HG02610 (cell line): ENCODE results near the gene PNPLA4.

Experiments used
- ATAC-seq: cut with Tn5 transposase; IDR thresholded peaks from one replicate; pipeline ENCODE4 v1.9.1; 2021; ENCODE audit warnings: mild to moderate bottlenecking, moderate library complexity; ENCODE audit not compliant: unreplicated experiment

PNPLA4 gene

GRCh38 chrX:7927259-7928167 is at the start of gene PNPLA4:
PNPLA4 (minus strand) TSS chrX:7927413; CDS start chrX:7926119, 1,294 bp downstream.
- peak; percentile 94 for ATAC-seq

DNA sequence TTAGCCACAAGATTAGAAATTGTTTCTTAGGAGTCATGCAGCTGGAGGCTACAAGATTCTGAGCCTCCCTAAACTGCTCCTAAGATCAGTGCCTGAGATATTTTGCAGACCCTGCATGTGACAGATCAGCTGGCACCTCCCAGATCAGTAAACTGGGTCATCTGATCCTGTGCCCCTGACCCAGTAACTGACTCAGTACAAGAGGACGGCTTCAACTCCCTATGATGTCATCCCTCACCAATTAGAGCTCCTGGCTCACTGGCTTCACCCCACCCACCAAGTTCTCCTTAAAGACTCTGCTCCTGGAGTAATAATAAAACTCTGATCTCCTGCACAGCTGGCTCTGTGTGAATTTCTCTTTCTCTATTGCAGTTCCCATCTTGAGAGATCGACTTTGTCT is 45.4 kb upstream of the PNPLA4 start:
- ATAC-seq = no peak

DNA sequence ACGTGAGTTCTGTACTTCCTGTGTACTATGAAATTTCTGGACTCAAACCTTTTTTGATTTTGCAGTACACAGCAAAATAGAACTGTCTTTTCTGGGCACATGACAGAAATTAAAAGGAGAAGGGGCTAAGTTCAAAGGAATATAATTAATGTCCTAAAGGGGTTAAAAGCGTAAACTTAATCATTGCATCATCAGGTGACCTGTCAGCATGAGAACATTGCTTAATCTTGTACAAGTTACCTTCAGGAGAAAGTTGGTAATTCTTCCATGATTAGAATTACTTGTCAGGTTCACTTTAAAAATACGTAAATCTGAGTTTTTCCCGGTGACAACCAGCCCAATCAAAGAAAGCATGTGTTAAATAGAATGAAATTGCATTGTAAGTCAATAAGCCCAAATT is 43.2 kb upstream of the PNPLA4 start:
- ATAC-seq = no peak

GRCh38 chrX:7965436-7965835 is 38.2 kb upstream of the PNPLA4 start:
- no peak for ATAC-seq

DNA sequence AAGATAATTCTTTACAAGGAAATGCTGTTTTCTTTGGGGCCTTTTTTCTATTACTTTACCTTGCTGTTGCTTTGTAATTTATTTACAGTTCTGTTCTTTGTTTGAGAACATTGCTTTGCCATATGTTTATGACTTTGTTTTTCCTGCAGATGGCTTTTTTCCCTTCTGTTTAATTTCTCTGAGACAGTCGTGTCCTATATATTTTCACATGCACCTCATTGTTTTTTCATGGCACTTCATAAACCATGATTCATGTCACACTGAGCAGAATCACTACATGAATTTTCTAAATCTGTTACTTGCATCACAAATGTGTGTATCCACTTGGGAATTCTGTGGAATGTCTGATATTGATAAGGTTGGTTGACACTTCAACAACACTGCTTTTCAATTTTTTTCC is 33.0 kb upstream of the PNPLA4 start:
- ATAC-seq = no peak

- no peak for ATAC-seq
Measured at GRCh38 chrX:7953446-7953845, 26.2 kb upstream of the PNPLA4 start.

- ATAC-seq = peak; percentile 95
Measured at GRCh38 chrX:7950865-7951264, 23.7 kb upstream of the PNPLA4 start.

DNA sequence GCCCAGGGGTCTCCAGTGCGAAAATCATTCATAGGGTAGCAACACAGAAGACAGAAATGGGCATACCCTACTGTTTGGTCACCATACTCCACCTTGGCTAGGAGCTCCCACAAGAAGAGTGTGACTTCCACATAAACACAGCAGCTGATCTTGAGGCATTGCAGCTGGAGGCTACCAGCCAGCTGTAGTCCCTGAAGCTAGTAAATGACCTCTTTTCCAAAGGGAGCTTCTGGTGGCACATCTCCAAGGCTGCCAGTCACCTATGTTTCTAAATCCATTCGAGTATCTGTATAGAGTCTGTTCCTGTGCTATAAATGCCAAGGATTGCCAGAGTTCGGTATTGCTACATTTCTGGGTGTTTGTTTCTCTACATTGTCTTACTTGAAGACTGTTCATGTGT is 21.3 kb upstream of the PNPLA4 start:
- no peak for ATAC-seq

DNA sequence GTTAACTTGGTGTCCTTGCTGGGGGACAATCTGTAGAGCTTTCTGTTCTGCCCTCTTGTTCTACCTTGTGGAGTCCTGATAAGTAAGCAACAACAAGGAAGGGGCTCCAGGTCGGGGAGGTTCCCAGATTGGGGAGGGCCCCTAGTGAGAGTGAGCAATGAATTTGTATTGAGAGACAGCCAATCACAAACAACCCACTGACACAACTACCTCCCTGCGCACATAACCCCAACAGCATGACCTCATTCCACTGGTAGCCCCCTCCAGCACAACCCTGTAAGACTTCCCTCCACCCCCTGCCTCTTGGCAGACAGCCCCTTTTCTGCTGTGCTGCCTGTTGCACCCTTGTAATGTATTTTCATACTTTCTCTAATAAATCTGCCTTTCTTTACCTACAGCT is 19.7 kb upstream of the PNPLA4 start:
- ATAC-seq = no peak

GRCh38 chrX:7943600-7944245 is 16.5 kb upstream of the PNPLA4 start:
- no peak for ATAC-seq

DNA sequence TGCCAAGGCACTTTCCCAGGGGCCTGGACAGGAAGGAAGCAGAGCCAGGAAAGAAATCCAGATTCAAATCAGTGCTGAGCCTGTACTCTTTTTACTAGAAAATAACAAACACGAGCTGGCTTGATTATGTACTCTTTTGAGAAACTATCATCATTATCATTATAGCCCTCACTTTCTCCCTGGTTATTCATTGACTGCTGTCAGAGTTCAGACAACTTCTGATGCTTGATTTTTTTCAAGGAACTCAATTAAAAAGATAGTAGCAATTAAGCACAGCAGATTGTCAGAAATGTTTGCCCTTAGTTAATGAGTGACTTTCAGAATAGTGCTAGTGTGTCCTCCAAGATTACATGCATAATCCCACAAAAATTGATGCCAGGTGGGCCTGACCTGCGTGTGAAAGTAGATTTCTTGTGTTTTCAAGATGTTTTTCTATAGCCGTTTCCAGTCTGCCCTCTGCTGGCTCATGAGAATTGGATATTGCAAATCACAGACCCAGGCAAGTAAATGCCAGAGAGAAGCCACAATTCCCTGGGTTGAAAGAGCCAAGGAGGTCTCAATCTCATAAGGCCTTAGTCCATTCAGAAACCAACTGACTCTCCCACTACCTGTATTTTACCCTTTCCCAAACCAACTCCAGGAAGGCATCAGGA is 14.3 kb upstream of the PNPLA4 start:
- no peak for ATAC-seq

DNA sequence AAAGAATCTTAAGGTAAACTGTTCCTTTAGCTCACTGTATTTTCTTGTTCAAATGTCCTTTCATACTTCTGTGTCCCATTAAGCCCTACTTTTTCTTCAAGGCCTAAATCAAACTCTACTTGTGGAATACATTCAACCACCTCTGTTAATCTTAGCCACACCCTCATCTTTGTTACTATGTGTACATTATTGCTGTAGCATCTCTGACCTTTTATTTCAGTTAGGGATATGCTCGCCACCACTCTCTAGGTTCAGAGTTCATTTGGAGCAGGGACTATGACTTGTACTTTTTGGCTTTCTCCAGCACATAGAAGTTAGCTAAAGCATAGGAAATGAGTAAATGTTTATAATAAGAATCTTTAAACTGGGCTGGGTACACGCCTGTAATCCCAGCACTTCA is 6.8 kb upstream of the PNPLA4 start:
- ATAC-seq = no peak

DNA sequence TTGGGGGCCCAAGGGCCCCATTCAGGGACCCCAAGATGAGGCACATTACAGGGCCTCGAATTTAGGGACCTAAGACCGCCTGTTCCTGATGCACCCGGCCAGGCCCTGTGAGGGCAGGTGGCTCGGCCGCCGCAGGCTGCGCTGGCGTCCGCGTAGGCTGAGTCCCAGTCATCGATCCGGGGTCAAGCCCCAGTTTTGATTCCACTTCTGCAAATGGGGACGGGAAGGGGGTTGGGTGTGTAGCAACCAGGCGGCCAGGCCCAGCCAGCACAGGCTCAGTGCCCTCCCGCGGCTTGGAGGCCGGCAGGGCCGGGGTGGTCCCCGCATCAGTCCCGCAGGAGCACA is 327 bp downstream of the PNPLA4 start:
- ATAC-seq = no peak

- ATAC-seq = no peak
Measured at GRCh38 chrX:7926501-7926900, 712 bp downstream of the PNPLA4 start.

DNA sequence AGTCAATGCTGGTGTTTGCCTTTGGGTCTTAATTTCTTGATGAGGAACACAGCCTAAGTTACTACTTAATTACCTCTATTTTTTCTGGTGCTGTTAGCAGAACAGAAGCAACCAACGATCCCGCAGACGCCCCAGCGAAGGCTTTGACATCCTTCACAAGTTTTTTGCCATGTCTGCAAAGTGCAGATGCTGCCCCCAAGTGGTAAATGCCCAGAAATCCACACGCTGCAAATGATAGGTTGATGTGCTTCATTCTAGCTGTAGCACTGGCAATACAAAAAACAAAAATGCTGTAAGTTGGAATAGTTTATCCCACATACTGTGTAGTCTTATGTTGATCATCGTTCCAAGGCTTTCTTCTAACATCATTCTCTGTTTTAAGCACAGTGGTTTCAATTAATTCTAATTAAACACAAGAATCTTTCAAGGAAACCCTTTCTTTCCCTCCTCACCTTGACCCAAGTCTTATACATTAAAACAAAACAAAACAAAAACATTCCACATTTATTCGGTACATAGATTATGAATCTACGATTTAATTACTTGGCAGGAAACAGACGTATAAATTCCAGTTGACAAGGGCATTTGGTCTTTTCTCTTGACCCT is 1.2 kb downstream of the PNPLA4 start:
- peak; percentile 27 for ATAC-seq

DNA sequence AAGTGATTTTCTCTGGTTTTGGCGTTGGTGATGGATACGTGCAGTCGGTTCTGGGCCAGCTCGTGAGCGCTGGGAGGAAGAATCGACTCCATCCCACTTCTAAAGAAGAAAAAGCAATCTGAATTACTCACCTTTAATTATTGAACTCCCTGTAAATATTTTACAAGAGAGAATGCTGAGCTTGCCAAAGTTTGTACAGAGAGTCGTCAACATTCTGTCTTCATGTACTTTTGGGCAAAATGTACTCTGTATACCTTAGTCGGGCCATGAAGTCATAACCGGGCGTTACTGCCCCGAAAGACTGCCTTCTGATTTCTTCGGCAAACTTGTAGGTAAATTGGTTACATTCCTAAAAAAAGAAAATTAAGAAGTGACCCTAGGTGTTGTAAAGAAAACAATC is 5.5 kb downstream of the PNPLA4 start:
- ATAC-seq = no peak

- ATAC-seq = no peak
Measured at GRCh38 chrX:7908821-7909220, 18.4 kb downstream of the PNPLA4 start.

DNA sequence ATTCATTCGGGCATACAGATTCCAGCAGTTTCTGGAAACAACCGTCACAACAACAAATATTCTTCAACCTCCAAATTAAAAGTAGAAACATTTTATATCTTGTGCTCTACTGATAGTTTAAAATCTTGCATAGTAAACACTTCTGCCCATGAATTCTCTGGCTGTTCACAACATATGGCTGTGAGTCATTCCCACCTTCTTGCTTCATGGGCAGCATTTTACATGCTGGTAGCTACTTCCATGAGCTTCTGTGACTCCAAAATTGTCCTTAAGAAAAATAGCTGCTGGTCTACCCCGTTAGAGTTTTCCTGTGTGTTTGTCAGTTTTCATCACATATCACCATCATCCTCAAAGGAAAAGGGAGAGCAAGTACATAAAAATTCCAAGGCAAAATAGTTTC is 22.7 kb downstream of the PNPLA4 start:
- no peak for ATAC-seq

GRCh38 chrX:7891928-7892327 is 35.3 kb downstream of the PNPLA4 start:
- no peak for ATAC-seq

DNA sequence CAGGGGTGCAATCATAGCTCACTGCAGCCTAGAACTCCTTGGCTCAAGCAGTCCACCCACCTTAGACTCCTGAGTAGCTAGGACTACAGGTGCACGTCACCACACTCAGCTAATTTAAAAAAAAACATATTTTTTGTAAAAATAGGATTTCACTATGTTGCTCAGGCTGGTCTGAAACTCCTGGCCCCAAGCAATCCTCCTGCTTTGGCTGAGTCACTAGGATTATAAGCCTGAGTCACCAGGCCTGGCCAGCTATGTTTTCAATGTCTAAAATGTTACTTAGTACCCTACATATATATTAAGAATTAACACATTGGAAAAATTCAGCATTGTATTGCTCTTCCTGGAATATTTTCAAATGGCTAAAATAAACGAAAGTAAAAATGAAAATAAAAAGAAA is 37.5 kb downstream of the PNPLA4 start:
- no peak for ATAC-seq

- ATAC-seq = no peak
Measured at GRCh38 chrX:7889135-7889534, 38.1 kb downstream of the PNPLA4 start.

DNA sequence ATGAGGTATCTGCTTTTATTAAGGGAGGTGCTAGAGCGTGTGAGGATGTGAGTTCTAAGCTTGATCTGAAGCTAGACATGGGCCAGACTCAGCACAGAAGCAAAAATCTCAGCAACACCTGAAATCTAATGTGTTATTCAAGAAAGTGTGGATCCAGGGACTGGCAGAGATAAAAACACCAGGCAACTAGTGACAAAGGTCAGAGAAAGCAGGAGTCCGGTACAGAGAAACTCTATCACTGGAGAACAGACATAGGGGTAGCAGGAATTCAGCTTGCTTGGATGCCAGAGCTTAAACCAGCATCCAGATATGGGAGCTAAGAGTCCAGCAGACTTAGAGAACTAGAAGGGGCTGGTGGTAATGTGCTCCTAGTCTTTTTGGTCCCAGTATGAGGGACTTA is 50.3 kb downstream of the PNPLA4 start:
- ATAC-seq = no peak
